Purkinje cell (primary cell): Measurements from ENCODE around the gene BARD1. TPM values are rescaled to one million over a fixed set of nuclear protein-coding genes. Genes with fewer than 3 reads are reported as not detected.

ENCODE experiments used
- polyA plus RNA-seq: library from polyadenylated mRNA; unstranded; fragments of >200 nt; fragmentation: Nextera tagmentation; gene quantifications from 2 replicates; pipeline ENCODE4 v1.2.1, GENCODE V29; 2014

Gene BARD1
- 0.74 and 6.5 TPM in 2 replicates for polyA plus RNA-seq

DNA sequence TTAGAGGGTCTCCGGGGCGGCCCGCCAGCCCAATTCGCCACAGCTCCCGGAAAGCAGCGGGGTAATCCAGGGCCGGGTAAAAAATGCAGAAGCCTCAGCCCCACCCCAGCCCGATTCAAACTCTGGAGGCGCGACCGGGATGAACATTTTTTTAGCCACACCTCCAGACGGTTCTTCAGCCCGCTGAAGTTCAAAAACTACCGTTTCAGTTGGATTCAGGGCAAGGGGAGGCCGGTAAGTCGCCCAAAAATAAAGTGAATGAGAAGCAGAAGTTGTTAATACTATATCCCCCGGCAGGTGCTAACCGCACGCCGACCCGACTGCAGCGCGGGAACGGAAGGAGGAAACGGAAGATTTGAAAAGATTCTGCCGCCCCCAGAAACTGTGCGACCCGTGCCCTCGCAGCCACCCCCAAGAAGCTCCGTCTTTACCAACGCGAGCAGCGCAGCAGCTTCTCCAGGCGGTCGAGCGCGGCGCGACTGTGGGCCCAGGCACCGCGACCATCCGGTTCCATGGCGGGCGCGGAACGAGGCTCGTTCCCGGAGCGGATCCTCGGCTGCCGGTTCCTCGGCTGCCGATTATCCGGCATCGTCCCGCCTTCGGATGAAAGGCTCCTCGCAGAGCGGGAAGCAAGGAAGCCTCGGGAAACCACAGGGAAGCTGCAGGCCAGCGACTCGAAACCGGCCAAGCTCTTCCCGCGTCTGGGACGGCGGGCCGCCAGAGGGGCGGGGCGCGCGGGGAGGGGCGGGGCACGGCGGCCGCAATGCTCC is at the start of gene BARD1:
TSS of gene BARD1 (minus strand) at position 703 of the 770 bp plus-strand sequence. CDS start at position 589, 114 bp downstream.

